ENCODE data around the gene UBIAD1.

GRCh38 chr1:11266268-11267074 is 6.5 kb upstream of the UBIAD1 start:
- TF ChIP-seq CTCF (IDR thresholded peaks at IDR 0.05) (no peak), EZH2 (IDR thresholded peaks at IDR 0.05; ENCODE audit: borderline replicate concordance, insufficient read depth, low read depth, low read length, poor library complexity, severe bottlenecking) (no peak)
